ENCODE results near the gene ALDH1A1.
A peak's percentile ranks its signal among the peaks of the same experiment; 100 is the strongest.
"Not testable (repeated sequence)": the region's sequence is repeated elsewhere in the genome, so short reads cannot be mapped to it uniquely, and the experiment has no call there.

The ALDH1A1 gene

DNA sequence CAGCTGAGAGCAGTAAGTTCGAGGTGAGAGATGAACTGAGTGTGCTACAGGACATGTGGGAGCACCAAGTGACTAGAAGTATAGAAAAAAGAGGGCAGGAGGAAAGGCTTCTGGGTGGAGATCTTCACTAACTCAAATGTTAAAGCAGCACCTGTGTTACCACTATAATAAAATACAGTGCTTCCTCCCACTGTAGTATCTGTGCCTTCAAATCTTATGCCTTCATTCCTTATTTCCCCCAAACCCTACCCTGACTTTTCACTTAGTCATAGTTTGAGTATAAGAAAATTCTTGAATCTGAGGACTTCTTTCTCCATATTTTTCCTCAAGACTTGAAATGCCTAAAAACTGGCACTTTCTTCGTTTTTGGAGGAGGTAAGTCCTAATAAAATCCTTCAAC, 61.8 kb downstream of the ALDH1A1 start:
- no peak for DNase-seq

DNA sequence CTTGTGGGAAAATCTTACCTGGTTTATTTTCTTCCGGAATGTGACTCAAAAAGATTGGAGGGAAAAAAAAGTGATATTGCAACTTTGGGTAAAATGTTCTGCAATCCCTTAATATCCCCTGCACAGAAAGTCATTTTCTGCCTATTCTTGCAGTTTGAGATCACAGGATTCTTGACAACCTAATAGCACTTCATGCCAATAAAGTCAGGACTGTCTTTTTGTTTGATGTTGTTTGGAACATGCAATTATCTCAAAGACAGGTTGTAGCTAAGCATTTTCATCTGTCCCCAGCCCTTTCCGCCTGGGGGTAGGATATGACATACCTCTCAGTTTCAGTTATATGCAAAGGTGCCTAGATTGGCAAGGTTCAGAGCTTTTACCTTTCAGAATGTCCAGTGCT, 63.9 kb downstream of the ALDH1A1 start:
- DNase-seq: no peak

DNA sequence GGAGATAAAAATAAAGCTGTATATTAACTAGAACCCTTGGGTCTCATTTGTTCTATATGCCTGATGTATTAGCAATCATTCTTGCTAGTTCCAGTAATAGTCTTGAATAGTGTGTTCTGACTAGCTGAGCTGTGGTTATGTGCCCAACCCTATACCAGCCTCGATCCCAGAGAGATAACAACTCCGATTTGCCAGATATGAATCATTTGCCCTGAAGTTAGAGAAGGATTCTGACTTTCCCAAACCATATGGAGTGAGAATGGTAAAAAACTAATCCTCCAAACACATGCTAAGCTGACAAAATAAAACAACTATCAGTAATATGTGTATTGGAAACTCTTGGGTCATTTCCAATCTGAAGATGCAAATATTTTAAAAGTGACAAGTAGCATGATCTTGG, 64.8 kb downstream of the ALDH1A1 start:
- DNase-seq: no peak

GRCh38 chr9:72886386-72886785, 66.5 kb downstream of the ALDH1A1 start:
- DNase-seq: no peak

DNA sequence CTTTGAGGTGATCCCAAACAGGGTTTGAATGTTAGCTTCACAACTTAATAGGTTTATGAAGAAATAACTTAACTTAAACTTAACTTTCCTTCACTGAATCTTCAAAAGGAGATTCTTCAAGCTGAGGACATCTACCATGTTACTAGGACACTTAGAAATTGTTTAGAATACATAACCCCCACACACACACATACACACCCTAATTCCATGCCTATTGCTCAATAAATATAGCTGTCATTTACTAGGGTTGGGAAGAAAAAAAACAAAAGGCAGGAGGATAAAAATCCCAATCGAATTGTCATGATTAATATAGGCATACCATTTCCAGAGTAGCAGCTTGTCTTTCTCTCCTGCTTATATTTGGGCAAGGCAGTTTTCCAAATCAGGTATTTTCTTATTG, 68.3 kb downstream of the ALDH1A1 start:
- no peak for DNase-seq

GRCh38 chr9:72883875-72884274, 69.0 kb downstream of the ALDH1A1 start:
- DNase-seq: no peak

GRCh38 chr9:72882117-72882775, 70.6 kb downstream of the ALDH1A1 start:
- no peak for DNase-seq

DNA sequence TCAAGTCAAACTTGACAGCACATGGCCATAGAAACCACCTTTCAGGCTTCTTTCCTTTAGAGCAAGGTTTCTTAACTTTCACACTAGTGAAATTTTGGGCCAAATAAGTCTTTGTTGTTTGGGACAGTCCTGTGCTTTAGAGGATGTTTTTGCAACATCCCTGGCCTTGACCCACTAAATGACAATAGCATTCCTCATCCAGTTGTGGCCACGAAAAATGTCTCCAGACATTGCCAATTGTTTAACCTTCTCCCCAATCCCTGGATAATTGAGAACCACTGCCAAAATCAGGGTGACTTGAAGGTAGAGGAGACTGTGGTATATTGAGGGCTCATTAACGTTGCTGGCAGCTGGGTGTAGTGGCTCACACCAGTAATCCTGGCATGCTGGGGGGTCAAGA, 72.0 kb downstream of the ALDH1A1 start:
- DNase-seq: no peak

GRCh38 chr9:72875221-72875620, 77.6 kb downstream of the ALDH1A1 start:
- DNase-seq: no peak

DNA sequence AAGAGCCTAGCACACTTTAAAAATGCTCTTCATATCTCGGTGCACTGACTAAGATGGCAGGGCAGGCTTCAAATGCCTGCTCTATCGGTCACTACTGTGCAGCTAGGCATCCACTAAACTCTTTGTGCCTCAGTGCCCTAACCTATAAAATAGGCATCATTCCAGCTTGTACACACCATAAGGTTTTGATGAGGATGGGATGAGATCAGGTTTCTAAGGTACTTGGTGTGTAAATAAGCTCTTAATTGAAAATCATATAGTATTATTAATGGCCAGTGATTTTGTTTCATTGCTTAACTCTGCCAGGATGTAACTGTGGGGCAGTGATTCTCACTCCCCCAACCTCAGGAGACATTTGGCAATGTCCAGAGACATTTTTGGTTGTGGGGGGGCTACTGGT, 78.5 kb downstream of the ALDH1A1 start:
- no peak for DNase-seq

GRCh38 chr9:72873456-72873855, 79.4 kb downstream of the ALDH1A1 start:
- DNase-seq: no peak

DNA sequence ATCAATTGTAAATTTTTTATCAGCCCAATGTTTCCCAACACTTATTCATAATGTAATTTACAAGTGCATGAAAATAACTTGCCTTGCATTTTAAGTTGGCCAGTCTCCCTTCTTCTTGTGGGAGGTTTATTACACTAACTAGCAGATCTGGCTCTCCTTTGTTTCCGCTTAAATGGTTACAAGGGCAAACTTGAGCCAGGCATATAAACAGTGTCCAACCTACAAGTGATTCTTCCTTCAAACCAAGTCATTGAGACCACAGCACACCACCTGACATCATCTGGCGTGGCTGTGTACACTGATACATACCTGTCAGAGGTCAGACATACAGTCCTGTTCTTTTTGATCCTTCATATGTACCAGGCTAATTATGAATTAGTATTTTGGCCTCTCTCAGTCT, 80.1 kb downstream of the ALDH1A1 start:
- DNase-seq: peak; percentile 75

DNA sequence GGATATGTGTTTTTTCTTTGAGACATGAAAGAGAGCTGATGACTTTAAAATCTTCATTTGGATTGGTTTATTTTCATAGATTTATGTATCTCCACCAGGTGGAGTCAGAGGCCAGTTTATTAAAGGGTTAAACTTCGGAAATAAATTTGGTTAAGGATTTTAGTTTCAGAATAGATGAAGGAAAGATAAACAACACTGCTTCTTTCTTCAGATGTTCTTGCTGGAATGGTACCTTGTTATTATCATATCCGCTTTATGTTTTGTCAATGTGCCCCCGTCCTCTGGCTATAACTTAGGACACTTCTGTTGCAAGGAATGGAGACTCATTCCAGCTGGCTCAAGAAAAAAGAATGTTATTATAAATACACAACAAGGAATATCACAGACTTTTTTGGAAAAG, 81.2 kb downstream of the ALDH1A1 start:
- peak; percentile 31 for DNase-seq

- DNase-seq: no peak
These were observed 88.5 kb downstream of the ALDH1A1 start for GRCh38 chr9:72864327-72864726.

- no peak for DNase-seq
These were observed 89.3 kb downstream of the ALDH1A1 start for GRCh38 chr9:72863456-72864094.

DNA sequence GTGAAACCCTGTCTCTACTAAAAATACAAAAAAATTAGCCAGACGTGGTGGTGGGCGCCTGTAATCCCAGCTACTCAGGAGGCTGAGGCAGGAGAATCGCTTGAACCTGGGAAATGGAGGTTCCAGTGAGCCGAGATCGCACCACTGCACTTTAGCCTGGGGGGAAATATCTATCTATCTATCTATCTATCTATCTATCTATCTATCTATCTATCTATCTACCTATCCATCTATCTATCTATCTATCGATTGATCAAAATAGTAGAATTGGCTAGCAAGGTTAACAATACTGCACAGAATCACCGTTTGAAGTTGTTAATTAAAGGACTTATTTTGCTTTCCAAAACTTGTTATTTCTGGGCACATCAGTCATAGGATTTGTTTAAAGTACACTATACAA, 90.1 kb downstream of the ALDH1A1 start:
- not testable (repeated sequence) for DNase-seq

- peak; percentile 28 for DNase-seq
These were observed 94.6 kb downstream of the ALDH1A1 start for GRCh38 chr9:72858089-72858912.

GRCh38 chr9:72857624-72857996, 95.2 kb downstream of the ALDH1A1 start:
- no peak for DNase-seq

- DNase-seq: peak; percentile 76
These were observed 95.8 kb downstream of the ALDH1A1 start for GRCh38 chr9:72856972-72857623.

DNA sequence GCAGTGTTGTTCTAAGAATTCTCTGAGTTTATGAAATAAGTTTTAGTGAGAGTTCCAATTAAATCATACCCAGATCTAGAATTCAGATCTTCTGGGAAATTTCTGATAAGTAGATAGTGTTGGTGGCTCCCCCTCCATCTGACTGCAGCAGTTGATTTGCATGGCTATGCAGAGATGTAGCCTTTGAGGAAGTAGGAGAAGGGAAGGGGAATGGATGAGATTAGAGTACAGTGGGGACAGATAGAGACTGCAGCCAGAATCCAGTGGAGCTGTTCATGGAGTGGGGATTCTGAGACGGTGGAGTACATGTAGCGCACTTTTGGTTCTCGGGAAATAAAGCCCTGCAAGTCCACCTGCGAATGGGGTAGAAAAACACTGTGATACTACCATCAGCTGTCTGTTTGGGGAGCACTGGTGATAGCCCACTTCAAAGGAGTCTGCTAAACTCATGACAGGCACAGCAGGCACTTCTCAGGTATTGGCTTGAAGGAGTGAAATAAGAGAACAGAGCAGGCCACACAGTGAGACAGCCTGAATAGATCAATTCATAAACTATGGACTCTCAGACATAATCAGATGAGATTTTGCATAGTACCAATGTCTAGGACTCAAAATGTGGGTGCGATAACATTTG, 96.8 kb downstream of the ALDH1A1 start:
- DNase-seq: no peak

GRCh38 chr9:72855321-72855720, 97.5 kb downstream of the ALDH1A1 start:
- DNase-seq: no peak
